SK-N-MC (cell line): ENCODE results near the gene SMPD1.

Experiments used
- EZH2 ChIP-seq: fragments of 200-600 bp; sonication (generic); IDR thresholded peaks from one replicate; pipeline ENCODE4 v1.6.1; 2017; ENCODE audit warnings: antibody characterized with exemption
- FOXP2 ChIP-seq: optimal IDR thresholded peaks from 2 replicates; pipeline ENCODE3; 2011; ENCODE audit warnings: mild to moderate bottlenecking, moderate library complexity; ENCODE audit not compliant: insufficient read depth; ENCODE audit errors: extremely low read length, control extremely low read depth

- TF ChIP-seq FOXP2 (no peak), EZH2 (no peak)
Measured at GRCh38 chr11:6417907-6418556, 27.8 kb downstream of the SMPD1 start.
